Keratinocyte (primary cell): Measurements from ENCODE around the gene ECHDC1. TPM values are rescaled to one million over a fixed set of nuclear protein-coding genes. Genes with fewer than 3 reads are reported as not detected.

Experiments used
- DNase-seq: peaks from one replicate; pipeline ENCODE4 v3.0.0-alpha.2; 2011; ENCODE audit warnings: low read depth, missing footprints, low spot score
- FAIRE-seq: peaks from 2 replicates; lab custom pipeline; 2011; peaks lifted over from hg19 to GRCh38; lab: Jason Lieb, UNC
- H2AFZ ChIP-seq: 2 replicates; pipeline ENCODE4 v1.6.0; 2012; ENCODE audit warnings: low read length, control low read depth, inconsistent platforms; ENCODE audit not compliant: control insufficient read depth
- H3K27ac ChIP-seq: 2 replicates; pipeline ENCODE4 v1.5.1; 2011; ENCODE audit warnings: low read length; ENCODE audit not compliant: control insufficient read depth, insufficient read depth
- H3K27me3 ChIP-seq: 3 replicates; pipeline ENCODE4 v1.6.0; 2011; ENCODE audit warnings: low read length; ENCODE audit not compliant: control insufficient read depth, insufficient read depth; ENCODE audit errors: extremely low read depth
- H3K36me3 ChIP-seq, 2 experiments: 2 replicates in 1 of 2; 3 replicates in 1 of 2; pipeline ENCODE4 v1.5.1; 2011; ENCODE audit warnings: low read length in 2 of 2, mild to moderate bottlenecking in 1 of 2; ENCODE audit not compliant: control insufficient read depth in 2 of 2, insufficient read depth in 2 of 2; ENCODE audit errors: extremely low read depth in 1 of 2
- H3K4me1 ChIP-seq: 3 replicates; pipeline ENCODE4 v1.5.1; 2011; ENCODE audit warnings: low read length; ENCODE audit not compliant: control insufficient read depth, insufficient read depth; ENCODE audit errors: extremely low read depth
- H3K4me2 ChIP-seq: 3 replicates; pipeline ENCODE4 v1.6.0; 2011; ENCODE audit warnings: low read depth, low read length; ENCODE audit not compliant: control insufficient read depth, insufficient read depth; ENCODE audit errors: extremely low read depth
- H3K4me3 ChIP-seq, 3 experiments: fragments of 200-600 bp in 1 of 3; sonication (generic) in 1 of 3; 2 replicates in 2 of 3; 3 replicates in 1 of 3; pipeline ENCODE4 v1.5.1; 2011 to 2016; ENCODE audit warnings: low read length in 3 of 3, mild to moderate bottlenecking in 3 of 3, control low read depth in 2 of 3, inconsistent platforms in 1 of 3, low read depth in 1 of 3, mixed read lengths in 1 of 3, mixed run types in 1 of 3, moderate library complexity in 1 of 3; ENCODE audit not compliant: control insufficient read depth in 2 of 3, insufficient read depth in 2 of 3; ENCODE audit errors: extremely low read depth in 1 of 3
- H3K79me2 ChIP-seq: 2 replicates; pipeline ENCODE4 v1.6.0; 2012; ENCODE audit warnings: low read length; ENCODE audit not compliant: control insufficient read depth, insufficient read depth
- H3K9ac ChIP-seq: 3 replicates; pipeline ENCODE4 v1.6.0; 2011; ENCODE audit warnings: low read length; ENCODE audit not compliant: control insufficient read depth, insufficient read depth; ENCODE audit errors: extremely low read depth
- H3K9me1 ChIP-seq: 3 replicates; pipeline ENCODE4 v1.6.0; 2011; ENCODE audit warnings: low read length; ENCODE audit not compliant: control insufficient read depth, insufficient read depth; ENCODE audit errors: extremely low read depth
- H3K9me3 ChIP-seq: 2 replicates; pipeline ENCODE4 v1.5.1; 2012; ENCODE audit warnings: low read depth, low read length; ENCODE audit not compliant: control insufficient read depth
- H4K20me1 ChIP-seq: 3 replicates; pipeline ENCODE4 v1.6.0; 2011; ENCODE audit warnings: low read length; ENCODE audit not compliant: control insufficient read depth, insufficient read depth; ENCODE audit errors: extremely low read depth
- CTCF ChIP-seq, 3 experiments: IDR thresholded peaks in 1 of 3; conservative IDR thresholded peaks in 1 of 3; optimal IDR thresholded peaks in 1 of 3; 2 replicates in 2 of 3; 3 replicates in 1 of 3; pipeline versions ENCODE3 to v1.5.1; 2011; ENCODE audit warnings: low read length in 3 of 3, mild to moderate bottlenecking in 3 of 3, moderate library complexity in 2 of 3, control low read depth in 1 of 3, inconsistent platforms in 1 of 3; ENCODE audit not compliant: insufficient read depth in 2 of 3; ENCODE audit errors: extremely low read depth in 1 of 3
- EZH2 ChIP-seq: IDR thresholded peaks from one replicate; pipeline ENCODE4 v1.6.1; 2012; ENCODE audit warnings: inconsistent platforms, mild to moderate bottlenecking, low read length, moderate library complexity
- dilution Hi-C: fragments of 300-500 bp; cut with MboI; formaldehyde crosslinking; loops from one replicate; pipeline ENCODE4 v1.7.0; 2020; ENCODE audit warnings: low sequenced_read_pairs; ENCODE audit not compliant: extremely low pct_ligation_motif_present
- polyA plus RNA-seq, 5 experiments: library from polyadenylated mRNA; depleted of rRNA in 3 of 5; stranded (reverse) in 3 of 5; stranded (forward) in 1 of 5; unstranded in 1 of 5; fragments of >200 nt; gene quantifications; 1 replicate in 1 of 5; 2 replicates in 3 of 5; 3 replicates in 1 of 5; pipeline versions ENCODE4 v1.2.1 to v1.2.3, GENCODE V29; 2011 to 2012; ENCODE audit warnings: missing spikeins in 2 of 5, low read depth in 1 of 5, low replicate concordance in 1 of 5

The ECHDC1 gene
- polyA plus RNA-seq, 1 donor (not counting 4 experiments of a cell fraction or from before 2014, with no cell fraction given), result 56.9 TPM

GRCh38 chr6:127349980-127350379 lies 6.6 kb upstream of the ECHDC1 start:
- Histone ChIP-seq H3K27me3 (no peaks in the 10 kb centered on the region), H3K79me2 (peaks cover 7% of the 10 kb centered on the region), H3K9ac (no peak overlapping the region), H3K4me3 (no peak overlapping the region), H3K27ac (no peak overlapping the region), H3K9me3 (no peaks in the 10 kb centered on the region), H3K9me1 (no peaks in the 10 kb centered on the region), H3K4me2 (no peak overlapping the region), H3K36me3 (no peaks in the 10 kb centered on the region), H3K4me1 (peaks cover 8% of the 10 kb centered on the region), H4K20me1 (no peaks in the 10 kb centered on the region), H2AFZ (no peak overlapping the region)
- dilution Hi-C loops, result no loop called here
- TF ChIP-seq EZH2, result no peak
- no peak for TF ChIP-seq CTCF (optimal IDR thresholded peaks at IDR 0.05 in 1 of 3, IDR thresholded peaks at IDR 0.05 in 1 of 3, conservative IDR thresholded peaks at IDR 0.05 in 1 of 3; ENCODE audit: extremely low read depth in 1 of 3, insufficient read depth in 2 of 3, low read length in 3 of 3)
- FAIRE-seq (no peak), DNase-seq (no peak)

- Histone ChIP-seq H3K36me3 (no peaks in the 10 kb centered on the region), H3K27ac (no peak overlapping the region), H3K79me2 (peaks cover 24% of the 10 kb centered on the region), H3K4me2 (no peak overlapping the region), H3K9me1 (no peaks in the 10 kb centered on the region), H3K9ac (no peak overlapping the region), H2AFZ (no peak overlapping the region), H4K20me1 (no peaks in the 10 kb centered on the region), H3K27me3 (no peaks in the 10 kb centered on the region), H3K4me3 (no peak overlapping the region), H3K4me1 (peaks cover 15% of the 10 kb centered on the region), H3K9me3 (no peaks in the 10 kb centered on the region)
- dilution Hi-C loops, result no loop called here
- FAIRE-seq (no peak), DNase-seq (no peak)
- no peak for TF ChIP-seq EZH2
- TF ChIP-seq CTCF (optimal IDR thresholded peaks at IDR 0.05 in 1 of 3, IDR thresholded peaks at IDR 0.05 in 1 of 3, conservative IDR thresholded peaks at IDR 0.05 in 1 of 3; ENCODE audit: extremely low read depth in 1 of 3, insufficient read depth in 2 of 3, low read length in 3 of 3), result no peak
Observed at GRCh38 chr6:127348028-127348661, 4.7 kb upstream of the ECHDC1 start.
